ENCODE data around the gene PHACTR4. TPM values are rescaled to one million over a fixed set of nuclear protein-coding genes. Genes with fewer than 3 reads are reported as not detected.
A peak's percentile ranks its signal among the peaks of the same experiment; 100 is the strongest.

Gene PHACTR4
- total and polyA plus RNA-seq, 2 of the 13 experiments (the other 11 are each of a cell fraction or from before 2014, with no cell fraction given), result 13.9 to 17.1 TPM

DNA sequence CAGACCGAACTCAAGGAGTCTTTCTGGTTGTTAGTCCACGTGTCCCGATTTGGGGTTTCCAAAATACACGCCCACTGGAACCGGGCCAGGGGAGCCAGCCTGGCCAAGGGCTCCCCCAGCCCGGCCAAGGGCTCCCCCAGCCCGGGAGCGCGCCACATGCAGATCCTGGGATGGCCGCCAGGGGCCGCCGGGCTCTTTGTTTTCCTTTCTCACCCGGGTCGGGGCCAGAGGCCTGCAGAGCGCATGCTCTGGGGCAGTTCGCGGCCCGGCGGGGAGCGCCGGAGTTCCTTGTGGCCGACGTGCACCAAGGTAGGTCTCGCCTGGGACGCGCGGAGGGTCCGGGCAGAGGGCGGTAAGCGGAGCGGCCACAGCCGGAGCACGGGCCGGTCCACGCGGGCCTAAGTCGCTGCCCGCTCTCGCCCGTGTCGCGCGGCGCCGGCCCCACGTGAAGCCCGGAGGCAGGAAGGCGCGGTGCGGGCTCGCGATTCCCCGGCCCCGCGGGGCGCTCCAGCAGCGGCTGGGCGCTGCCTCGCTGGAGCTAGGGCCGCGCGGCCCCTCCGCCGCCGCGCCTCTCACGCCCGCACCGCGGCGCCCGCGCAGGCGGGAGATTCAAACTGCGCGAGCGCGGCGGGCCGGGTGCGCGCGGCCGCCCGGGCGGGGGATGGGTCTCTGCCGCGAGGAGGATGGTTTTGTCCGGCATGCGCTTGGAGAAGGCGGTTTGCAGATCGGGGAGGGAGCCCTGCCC is 148.6 kb downstream of the PHACTR4 start (continued):
- TF ChIP-seq, protein P1, sequence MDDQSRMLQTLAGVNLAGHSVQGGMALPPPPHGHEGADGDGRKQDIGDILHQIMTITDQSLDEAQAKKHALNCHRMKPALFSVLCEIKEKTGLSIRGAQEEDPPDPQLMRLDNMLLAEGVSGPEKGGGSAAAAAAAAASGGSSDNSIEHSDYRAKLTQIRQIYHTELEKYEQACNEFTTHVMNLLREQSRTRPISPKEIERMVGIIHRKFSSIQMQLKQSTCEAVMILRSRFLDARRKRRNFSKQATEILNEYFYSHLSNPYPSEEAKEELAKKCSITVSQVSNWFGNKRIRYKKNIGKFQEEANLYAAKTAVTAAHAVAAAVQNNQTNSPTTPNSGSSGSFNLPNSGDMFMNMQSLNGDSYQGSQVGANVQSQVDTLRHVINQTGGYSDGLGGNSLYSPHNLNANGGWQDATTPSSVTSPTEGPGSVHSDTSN (CRISPR knock-in tag; IDR thresholded peaks at IDR 0.05; ENCODE audit: borderline replicate concordance), result no peak
- TF ChIP-seq KLF9 (CRISPR knock-in tag; IDR thresholded peaks at IDR 0.05; ENCODE audit: low read depth) (no peak), ZNF879 (CRISPR knock-in tag; IDR thresholded peaks at IDR 0.05) (no peak), CBX5 (CRISPR knock-in tag; IDR thresholded peaks at IDR 0.05; ENCODE audit: borderline replicate concordance) (no peak), ZNF773 (CRISPR knock-in tag; IDR thresholded peaks at IDR 0.05; ENCODE audit: borderline replicate concordance) (0 out of 2 replicates have a peak, but pooled peaks have one; percentile 26), MTF1 (CRISPR knock-in tag; IDR thresholded peaks at IDR 0.05) (no peak), NKX3-1 (CRISPR knock-in tag; IDR thresholded peaks at IDR 0.05) (no peak), ZFP37 (CRISPR knock-in tag; IDR thresholded peaks at IDR 0.05; ENCODE audit: borderline replicate concordance) (no peak), POGZ (CRISPR knock-in tag; IDR thresholded peaks at IDR 0.05) (no peak), ZNF10 (CRISPR knock-in tag; IDR thresholded peaks at IDR 0.05; ENCODE audit: borderline replicate concordance, low read depth) (no peak), CREM (IDR thresholded peaks at IDR 0.05) (no peak), CREM (CRISPR knock-in tag; IDR thresholded peaks at IDR 0.05) (no peak), FIP1L1 (IDR thresholded peaks at IDR 0.05; ENCODE audit: borderline replicate concordance, insufficient read depth, low read depth, low read length) (peak; percentile 65; the same call in 1 of the 2 replicates), ZEB1 (IDR thresholded peaks at IDR 0.05; ENCODE audit: insufficient replicate concordance, low read depth) (no peak), RARG (CRISPR knock-in tag; IDR thresholded peaks at IDR 0.05; ENCODE audit: low read depth) (no peak), ZNF143 (CRISPR knock-in tag; IDR thresholded peaks at IDR 0.05) (no peak), NCOA1 (CRISPR knock-in tag; IDR thresholded peaks at IDR 0.05) (0 out of 2 replicates have a peak, but pooled peaks have one; percentile 65), ZNF563 (CRISPR knock-in tag; IDR thresholded peaks at IDR 0.05) (peak; percentile 74), ZNF749 (CRISPR knock-in tag; IDR thresholded peaks at IDR 0.05; ENCODE audit: borderline replicate concordance) (no peak)
- TF ChIP-seq, protein P2, sequence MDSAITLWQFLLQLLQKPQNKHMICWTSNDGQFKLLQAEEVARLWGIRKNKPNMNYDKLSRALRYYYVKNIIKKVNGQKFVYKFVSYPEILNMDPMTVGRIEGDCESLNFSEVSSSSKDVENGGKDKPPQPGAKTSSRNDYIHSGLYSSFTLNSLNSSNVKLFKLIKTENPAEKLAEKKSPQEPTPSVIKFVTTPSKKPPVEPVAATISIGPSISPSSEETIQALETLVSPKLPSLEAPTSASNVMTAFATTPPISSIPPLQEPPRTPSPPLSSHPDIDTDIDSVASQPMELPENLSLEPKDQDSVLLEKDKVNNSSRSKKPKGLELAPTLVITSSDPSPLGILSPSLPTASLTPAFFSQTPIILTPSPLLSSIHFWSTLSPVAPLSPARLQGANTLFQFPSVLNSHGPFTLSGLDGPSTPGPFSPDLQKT (CRISPR knock-in tag; IDR thresholded peaks at IDR 0.05; ENCODE audit: borderline replicate concordance), result no peak
- TF ChIP-seq, protein P3, sequence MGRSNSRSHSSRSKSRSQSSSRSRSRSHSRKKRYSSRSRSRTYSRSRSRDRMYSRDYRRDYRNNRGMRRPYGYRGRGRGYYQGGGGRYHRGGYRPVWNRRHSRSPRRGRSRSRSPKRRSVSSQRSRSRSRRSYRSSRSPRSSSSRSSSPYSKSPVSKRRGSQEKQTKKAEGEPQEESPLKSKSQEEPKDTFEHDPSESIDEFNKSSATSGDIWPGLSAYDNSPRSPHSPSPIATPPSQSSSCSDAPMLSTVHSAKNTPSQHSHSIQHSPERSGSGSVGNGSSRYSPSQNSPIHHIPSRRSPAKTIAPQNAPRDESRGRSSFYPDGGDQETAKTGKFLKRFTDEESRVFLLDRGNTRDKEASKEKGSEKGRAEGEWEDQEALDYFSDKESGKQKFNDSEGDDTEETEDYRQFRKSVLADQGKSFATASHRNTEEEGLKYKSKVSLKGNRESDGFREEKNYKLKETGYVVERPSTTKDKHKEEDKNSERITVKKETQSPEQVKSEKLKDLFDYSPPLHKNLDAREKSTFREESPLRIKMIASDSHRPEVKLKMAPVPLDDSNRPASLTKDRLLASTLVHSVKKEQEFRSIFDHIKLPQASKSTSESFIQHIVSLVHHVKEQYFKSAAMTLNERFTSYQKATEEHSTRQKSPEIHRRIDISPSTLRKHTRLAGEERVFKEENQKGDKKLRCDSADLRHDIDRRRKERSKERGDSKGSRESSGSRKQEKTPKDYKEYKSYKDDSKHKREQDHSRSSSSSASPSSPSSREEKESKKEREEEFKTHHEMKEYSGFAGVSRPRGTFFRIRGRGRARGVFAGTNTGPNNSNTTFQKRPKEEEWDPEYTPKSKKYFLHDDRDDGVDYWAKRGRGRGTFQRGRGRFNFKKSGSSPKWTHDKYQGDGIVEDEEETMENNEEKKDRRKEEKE (IDR thresholded peaks at IDR 0.05), result no peak
- TF ChIP-seq, protein P4, sequence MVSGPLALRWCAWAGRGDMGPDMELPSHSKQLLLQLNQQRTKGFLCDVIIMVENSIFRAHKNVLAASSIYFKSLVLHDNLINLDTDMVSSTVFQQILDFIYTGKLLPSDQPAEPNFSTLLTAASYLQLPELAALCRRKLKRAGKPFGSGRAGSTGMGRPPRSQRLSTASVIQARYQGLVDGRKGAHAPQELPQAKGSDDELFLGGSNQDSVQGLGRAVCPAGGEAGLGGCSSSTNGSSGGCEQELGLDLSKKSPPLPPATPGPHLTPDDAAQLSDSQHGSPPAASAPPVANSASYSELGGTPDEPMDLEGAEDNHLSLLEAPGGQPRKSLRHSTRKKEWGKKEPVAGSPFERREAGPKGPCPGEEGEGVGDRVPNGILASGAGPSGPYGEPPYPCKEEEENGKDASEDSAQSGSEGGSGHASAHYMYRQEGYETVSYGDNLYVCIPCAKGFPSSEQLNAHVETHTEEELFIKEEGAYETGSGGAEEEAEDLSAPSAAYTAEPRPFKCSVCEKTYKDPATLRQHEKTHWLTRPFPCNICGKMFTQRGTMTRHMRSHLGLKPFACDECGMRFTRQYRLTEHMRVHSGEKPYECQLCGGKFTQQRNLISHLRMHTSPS (CRISPR knock-in tag; IDR thresholded peaks at IDR 0.05; ENCODE audit: low read depth), result 0 out of 2 replicates have a peak, but pooled peaks have one; percentile 17
